ENCODE results near the gene SAP30.

Gene SAP30

GRCh38 chr4:173410079-173410478, 39.3 kb downstream of the SAP30 start:
- Histone ChIP-seq H3K79me2 (ENCODE audit: insufficient read depth, low read length) (no peaks in the 10 kb centered on the region), H3K4me2 (ENCODE audit: insufficient read depth, low read length) (no peak overlapping the region), H3K36me3 (ENCODE audit: insufficient read depth, low read length) (no peaks in the 10 kb centered on the region), H3K27ac (ENCODE audit: low read length) (no peak overlapping the region), H3K9ac (ENCODE audit: low read depth, low read length) (no peak overlapping the region), H3K27me3 (ENCODE audit: insufficient read depth, low read length, poor library complexity) (no peaks in the 10 kb centered on the region), H3K4me1 (ENCODE audit: insufficient read depth, low read length) (peaks cover 8% of the 10 kb centered on the region), H3K9me3 (ENCODE audit: insufficient read depth, low read length, severe bottlenecking) (no peaks in the 10 kb centered on the region), H2AFZ (ENCODE audit: low read depth, low read length) (no peak overlapping the region), H4K20me1 (ENCODE audit: insufficient read depth, low read length) (no peaks in the 10 kb centered on the region), H3K4me3 (ENCODE audit: low read depth in 1 of 2, low read length in 2 of 2) (no peak overlapping the region)
- TF ChIP-seq CTCF (IDR thresholded peaks at IDR 0.05; ENCODE audit: borderline replicate concordance, extremely low read depth, low read length, poor library complexity, severe bottlenecking) = no peak
- TF ChIP-seq EZH2 (IDR thresholded peaks at IDR 0.05; ENCODE audit: borderline replicate concordance, low read depth, low read length, severe bottlenecking) = no peak
- no peak for DNase-seq
- no peak; the same call in 2 of the 3 replicates for ATAC-seq (ENCODE audit: insufficient read depth, low read depth)

- Histone ChIP-seq H3K9ac (ENCODE audit: low read depth, low read length) (no peak overlapping the region), H3K27ac (ENCODE audit: low read length) (no peak overlapping the region), H3K79me2 (ENCODE audit: insufficient read depth, low read length) (no peaks in the 10 kb centered on the region), H3K27me3 (ENCODE audit: insufficient read depth, low read length, poor library complexity) (no peaks in the 10 kb centered on the region), H3K4me3 (ENCODE audit: low read depth in 1 of 2, low read length in 2 of 2) (no peak overlapping the region), H2AFZ (ENCODE audit: low read depth, low read length) (no peak overlapping the region), H3K36me3 (ENCODE audit: insufficient read depth, low read length) (no peaks in the 10 kb centered on the region), H3K4me2 (ENCODE audit: insufficient read depth, low read length) (no peak overlapping the region), H4K20me1 (ENCODE audit: insufficient read depth, low read length) (no peaks in the 10 kb centered on the region), H3K9me3 (ENCODE audit: insufficient read depth, low read length, severe bottlenecking) (no peaks in the 10 kb centered on the region), H3K4me1 (ENCODE audit: insufficient read depth, low read length) (no peaks in the 10 kb centered on the region)
- TF ChIP-seq CTCF (IDR thresholded peaks at IDR 0.05; ENCODE audit: borderline replicate concordance, extremely low read depth, low read length, poor library complexity, severe bottlenecking) (no peak), EZH2 (IDR thresholded peaks at IDR 0.05; ENCODE audit: borderline replicate concordance, low read depth, low read length, severe bottlenecking) (no peak)
- DNase-seq (no peak), ATAC-seq (ENCODE audit: insufficient read depth, low read depth) (no peak)
Observed at GRCh38 chr4:173411106-173411693, 40.4 kb downstream of the SAP30 start.

DNA sequence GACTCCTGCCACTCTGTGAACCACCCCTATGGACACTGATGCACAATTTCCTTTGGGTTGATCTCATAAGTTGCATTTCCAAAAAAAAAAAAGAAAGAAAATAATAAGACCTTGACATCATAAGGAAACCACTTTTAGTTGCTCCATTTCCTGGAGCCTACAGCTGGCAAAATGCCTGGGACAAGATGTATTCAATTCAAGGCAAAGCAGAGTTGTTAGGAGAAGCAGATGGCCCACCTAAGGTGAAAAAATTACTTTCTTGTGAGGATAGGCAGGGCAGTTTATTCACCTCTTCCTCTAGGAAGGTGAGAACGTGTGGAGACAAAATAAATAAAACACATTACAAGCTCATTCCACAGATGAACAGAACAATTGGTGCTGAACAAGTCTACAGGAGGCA, 42.3 kb downstream of the SAP30 start:
- TF ChIP-seq CTCF (IDR thresholded peaks at IDR 0.05; ENCODE audit: borderline replicate concordance, extremely low read depth, low read length, poor library complexity, severe bottlenecking) (no peak), EZH2 (IDR thresholded peaks at IDR 0.05; ENCODE audit: borderline replicate concordance, low read depth, low read length, severe bottlenecking) (no peak)
- Histone ChIP-seq H3K27ac (ENCODE audit: low read length) (no peak overlapping the region), H2AFZ (ENCODE audit: low read depth, low read length) (no peak overlapping the region), H3K4me3 (ENCODE audit: low read depth in 1 of 2, low read length in 2 of 2) (no peak overlapping the region), H3K9me3 (ENCODE audit: insufficient read depth, low read length, severe bottlenecking) (no peaks in the 10 kb centered on the region), H3K27me3 (ENCODE audit: insufficient read depth, low read length, poor library complexity) (no peaks in the 10 kb centered on the region), H3K4me2 (ENCODE audit: insufficient read depth, low read length) (no peak overlapping the region), H3K9ac (ENCODE audit: low read depth, low read length) (no peak overlapping the region), H4K20me1 (ENCODE audit: insufficient read depth, low read length) (no peaks in the 10 kb centered on the region), H3K4me1 (ENCODE audit: insufficient read depth, low read length) (no peaks in the 10 kb centered on the region), H3K36me3 (ENCODE audit: insufficient read depth, low read length) (no peaks in the 10 kb centered on the region), H3K79me2 (ENCODE audit: insufficient read depth, low read length) (no peaks in the 10 kb centered on the region)
- DNase-seq (no peak), ATAC-seq (ENCODE audit: insufficient read depth, low read depth) (no peak)

Data from DND-41 (cell line).